SW480 (cell line): ENCODE data around the gene HELZ.
"Not testable (repeated sequence)": the region's sequence is repeated elsewhere in the genome, so short reads cannot be mapped to it uniquely, and the experiment has no call there.

Experiments
- DNase-seq: peaks from one replicate; pipeline ENCODE4 v3.0.0-alpha.2; 2016; ENCODE audit warnings: low spot score

Gene HELZ

GRCh38 chr17:67115401-67115800 lies 129.6 kb downstream of the HELZ start:
- no peak for DNase-seq

- no peak for DNase-seq
Observed at GRCh38 chr17:67113486-67113885, 131.5 kb downstream of the HELZ start.

- DNase-seq: no peak
Observed at GRCh38 chr17:67111808-67112207, 133.2 kb downstream of the HELZ start.

GRCh38 chr17:67111327-67111726 lies 133.7 kb downstream of the HELZ start:
- DNase-seq: no peak

- no peak for DNase-seq
Observed at GRCh38 chr17:67110619-67111018, 134.4 kb downstream of the HELZ start.

- DNase-seq: no peak
Observed at GRCh38 chr17:67109111-67109510, 135.9 kb downstream of the HELZ start.

GRCh38 chr17:67107811-67108775 lies 136.9 kb downstream of the HELZ start:
- no peak for DNase-seq

- DNase-seq: no peak
Observed at GRCh38 chr17:67107171-67107570, 137.8 kb downstream of the HELZ start.

GRCh38 chr17:67105213-67105612 lies 139.8 kb downstream of the HELZ start:
- DNase-seq: no peak

- DNase-seq: not testable (repeated sequence)
Observed at GRCh38 chr17:67104641-67105040, 140.4 kb downstream of the HELZ start.

- no peak for DNase-seq
Observed at GRCh38 chr17:67098006-67098405, 147.0 kb downstream of the HELZ start.

GRCh38 chr17:67096609-67097008 lies 148.4 kb downstream of the HELZ start:
- DNase-seq: no peak

GRCh38 chr17:67095803-67096202 lies 149.2 kb downstream of the HELZ start:
- DNase-seq: no peak

GRCh38 chr17:67095291-67095690 lies 149.7 kb downstream of the HELZ start:
- DNase-seq: not testable (repeated sequence)

GRCh38 chr17:67093348-67093747 lies 151.6 kb downstream of the HELZ start:
- DNase-seq: no peak

GRCh38 chr17:67092710-67093109 lies 152.3 kb downstream of the HELZ start:
- not testable (repeated sequence) for DNase-seq

- DNase-seq: no peak
Observed at GRCh38 chr17:67092291-67092690, 152.7 kb downstream of the HELZ start.

- no peak for DNase-seq
Observed at GRCh38 chr17:67090341-67090740, 154.7 kb downstream of the HELZ start.

- no peak for DNase-seq
Observed at GRCh38 chr17:67088639-67089038, 156.4 kb downstream of the HELZ start.

- DNase-seq: no peak
Observed at GRCh38 chr17:67085406-67085805, 159.6 kb downstream of the HELZ start.

GRCh38 chr17:67082107-67082506 lies 162.9 kb downstream of the HELZ start:
- no peak for DNase-seq

- no peak for DNase-seq
Observed at GRCh38 chr17:67080804-67081203, 164.2 kb downstream of the HELZ start.

GRCh38 chr17:67079491-67079890 lies 165.5 kb downstream of the HELZ start:
- no peak for DNase-seq

- DNase-seq: no peak
Observed at GRCh38 chr17:67078292-67078691, 166.7 kb downstream of the HELZ start.
